Activated CD4-positive, alpha-beta T cell treated with anti-CD3 and anti-CD28 coated beads, Interleukin-2, amount 50 U/mL, for 48 hours (primary cell): ENCODE results near the gene GLCE.

Experiments used
- DNase-seq, 2 experiments: peaks; one replicate each; pipeline ENCODE4 v3.0.0-alpha.2; 2020

The GLCE gene

GRCh38 chr15:69210574-69210973, 50.1 kb downstream of the GLCE start:
- DNase-seq: no peak

- no peak for DNase-seq
Measured at GRCh38 chr15:69213786-69214185, 53.4 kb downstream of the GLCE start.

- DNase-seq: no peak
Measured at GRCh38 chr15:69215314-69216035, 55.0 kb downstream of the GLCE start.

- DNase-seq: no peak
Measured at GRCh38 chr15:69217381-69217780, 56.9 kb downstream of the GLCE start.

GRCh38 chr15:69219690-69220089, 59.3 kb downstream of the GLCE start:
- no peak for DNase-seq

- DNase-seq: no peak
Measured at GRCh38 chr15:69222002-69222474, 61.6 kb downstream of the GLCE start.

- no peak for DNase-seq
Measured at GRCh38 chr15:69223083-69223813, 62.8 kb downstream of the GLCE start.

GRCh38 chr15:69224383-69224782, 63.9 kb downstream of the GLCE start:
- DNase-seq: no peak

GRCh38 chr15:69225355-69226022, 65.1 kb downstream of the GLCE start:
- no peak for DNase-seq

GRCh38 chr15:69226023-69226355, 65.6 kb downstream of the GLCE start:
- DNase-seq: no peak

- DNase-seq: no peak
Measured at GRCh38 chr15:69232144-69232543, 71.7 kb downstream of the GLCE start.

GRCh38 chr15:69232765-69233164, 72.3 kb downstream of the GLCE start:
- DNase-seq: no peak

- no peak for DNase-seq
Measured at GRCh38 chr15:69234676-69235075, 74.2 kb downstream of the GLCE start.

- no peak for DNase-seq
Measured at GRCh38 chr15:69236505-69236904, 76.1 kb downstream of the GLCE start.

- DNase-seq: no peak
Measured at GRCh38 chr15:69237718-69238117, 77.3 kb downstream of the GLCE start.

- no peak for DNase-seq
Measured at GRCh38 chr15:69244798-69245197, 84.4 kb downstream of the GLCE start.

GRCh38 chr15:69253156-69253555, 92.7 kb downstream of the GLCE start:
- no peak for DNase-seq

GRCh38 chr15:69265347-69265955, 105.0 kb downstream of the GLCE start:
- no peak for DNase-seq

GRCh38 chr15:69271217-69271616, 110.8 kb downstream of the GLCE start:
- no peak for DNase-seq

- DNase-seq: no peak
Measured at GRCh38 chr15:69272139-69272538, 111.7 kb downstream of the GLCE start.

- no peak for DNase-seq
Measured at GRCh38 chr15:69272891-69273290, 112.5 kb downstream of the GLCE start.

GRCh38 chr15:69275074-69275670, 114.7 kb downstream of the GLCE start:
- DNase-seq: no peak

- DNase-seq: no peak
Measured at GRCh38 chr15:69275933-69276560, 115.6 kb downstream of the GLCE start.
